Ecto neural progenitor cell (in vitro differentiated cells): ENCODE data around the gene CDC6.

ENCODE experiments used
- DNase-seq: peaks from one replicate; pipeline ENCODE4 v3.0.0-alpha.2; 2018; ENCODE audit warnings: low spot score

Gene CDC6

GRCh38 chr17:40340880-40341807, 53.5 kb downstream of the CDC6 start:
- DNase-seq: peak; percentile 84

- peak; percentile 91 for DNase-seq
Observed at GRCh38 chr17:40341808-40342503, 54.3 kb downstream of the CDC6 start.

- DNase-seq: no peak
Observed at GRCh38 chr17:40342504-40343218, 55.0 kb downstream of the CDC6 start.

GRCh38 chr17:40343219-40344119, 55.8 kb downstream of the CDC6 start:
- DNase-seq: peak; percentile 63

- DNase-seq: no peak
Observed at GRCh38 chr17:40344421-40345160, 56.9 kb downstream of the CDC6 start.

GRCh38 chr17:40345161-40345993, 57.7 kb downstream of the CDC6 start:
- DNase-seq: peak; percentile 88

GRCh38 chr17:40345994-40346764, 58.5 kb downstream of the CDC6 start:
- no peak for DNase-seq

- no peak for DNase-seq
Observed at GRCh38 chr17:40346765-40347158, 59.1 kb downstream of the CDC6 start.

GRCh38 chr17:40347319-40348135, 59.8 kb downstream of the CDC6 start:
- DNase-seq: no peak

GRCh38 chr17:40348136-40348504, 60.4 kb downstream of the CDC6 start:
- DNase-seq: no peak

- no peak for DNase-seq
Observed at GRCh38 chr17:40348562-40349476, 61.1 kb downstream of the CDC6 start.

GRCh38 chr17:40349477-40349894, 61.8 kb downstream of the CDC6 start:
- DNase-seq: no peak

GRCh38 chr17:40349895-40350688, 62.4 kb downstream of the CDC6 start:
- peak; percentile 90 for DNase-seq

GRCh38 chr17:40350689-40351358, 63.1 kb downstream of the CDC6 start:
- DNase-seq: no peak

GRCh38 chr17:40351359-40352236, 63.9 kb downstream of the CDC6 start:
- peak; percentile 64 for DNase-seq
